ENCODE measurements around the gene COL13A1. TPM values are rescaled to one million over a fixed set of nuclear protein-coding genes. Genes with fewer than 3 reads are reported as not detected.

The COL13A1 gene
- polyA plus RNA-seq, 1 of the 3 experiments (the other 2 are of a cell fraction): 26.7 TPM

DNA sequence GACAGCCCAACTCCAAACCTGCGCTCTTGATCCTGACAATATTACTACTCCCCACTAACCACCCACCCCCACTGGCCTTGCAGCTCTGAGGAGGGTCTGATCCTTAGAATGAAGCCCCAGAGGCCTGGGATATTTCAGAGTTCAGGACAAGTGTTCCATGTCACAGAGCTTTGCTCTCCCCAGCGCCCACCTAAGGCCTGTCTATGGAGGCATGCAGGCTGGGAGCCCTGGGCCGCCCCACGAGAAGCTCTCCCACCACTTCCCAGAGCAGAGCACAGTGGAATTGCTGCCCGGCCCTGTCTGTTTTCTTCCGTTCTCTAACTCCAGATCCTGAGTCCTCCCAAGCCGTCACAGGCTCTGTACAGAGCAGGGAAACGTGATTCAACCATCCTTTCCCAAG is 74.6 kb downstream of the COL13A1 start:
- no peaks in the 10 kb centered on the region for H3K9me2 ChIP-seq
- H3K36me3 ChIP-seq (replicated peaks in 1 of 2; ENCODE audit: control insufficient read depth in 1 of 2, insufficient read depth in 2 of 2, low read length in 1 of 2): no peaks in the 10 kb centered on the region
- H3K9ac ChIP-seq: no peak overlapping the region
- no peak for TF ChIP-seq MEF2A (IDR thresholded peaks at IDR 0.05; ENCODE audit: borderline replicate concordance, low read depth)
- no peak for TF ChIP-seq MXI1 (IDR thresholded peaks at IDR 0.05; ENCODE audit: low read depth, low read length)
- TF ChIP-seq SIN3A (IDR thresholded peaks at IDR 0.05; ENCODE audit: borderline replicate concordance, low read depth, low read length): no peak
- DNase-seq: no peak
- H3K79me2 ChIP-seq (ENCODE audit: insufficient read depth): no peaks in the 10 kb centered on the region; the same call in 1 of the 2 replicates
- no peaks in the 10 kb centered on the region for H4K20me1 ChIP-seq (ENCODE audit: insufficient read depth)
- no peak overlapping the region for H3K4me3 ChIP-seq (ENCODE audit: low read depth in 2 of 2, low read length in 1 of 2)
- peaks cover 12 to 13% of the 10 kb centered on the region in 2 experiments; a peak in 2 of 4 replicates for H3K4me1 ChIP-seq (ENCODE audit: control insufficient read depth in 1 of 2, insufficient read depth in 2 of 2, low read depth in 1 of 2, low read length in 1 of 2)
- 95% methylated on average over 7 of the region's 8 CpGs for WGBS (ENCODE audit: low lambda C conversion rate)
- H3K27ac ChIP-seq (ENCODE audit: low read depth in 2 of 2, low read length in 1 of 2): no peak overlapping the region
- H3F3A ChIP-seq (replicated peaks; ENCODE audit: insufficient read depth): no peaks in the 10 kb centered on the region
- no peak overlapping the region for H3K4me2 ChIP-seq
- POLR2A ChIA-PET: no interaction called here
- H3K27me3 ChIP-seq (ENCODE audit: insufficient read depth): no peaks in the 10 kb centered on the region
- H3K9me3 ChIP-seq: no peaks in the 10 kb centered on the region
- CTCF ChIA-PET: interaction anchor here (0.6 to 0.9 kb wide), 2 partner anchors 13 to 25 kb away, joined by 3 read pairs; no protein-coding TSS in a partner anchor
- no peak overlapping the region for H2AFZ ChIP-seq (ENCODE audit: low read depth)

DNA sequence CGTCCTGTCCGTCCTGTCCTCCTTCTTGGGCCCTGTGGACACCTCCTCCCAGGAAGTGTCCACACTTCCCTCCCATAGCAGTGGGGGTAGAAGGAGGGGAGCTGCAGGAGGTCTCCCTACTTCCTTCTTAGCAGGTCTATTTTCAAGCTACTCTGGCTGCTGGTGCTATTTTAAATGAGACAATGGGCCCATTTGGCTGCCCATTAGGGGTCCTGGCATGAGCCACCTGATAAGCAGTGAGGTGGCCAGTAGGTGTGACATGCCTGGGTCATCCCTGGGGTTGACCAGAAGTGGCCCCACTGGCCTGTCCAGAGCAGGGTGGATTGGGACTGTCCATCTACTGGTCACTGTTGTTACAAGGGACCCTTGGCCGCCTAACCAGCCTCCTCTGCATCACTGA is 75.2 kb downstream of the COL13A1 start:
- no peaks in the 10 kb centered on the region; the same call in 1 of the 2 replicates for H3K79me2 ChIP-seq (ENCODE audit: insufficient read depth)
- DNase-seq: no peak
- no peak overlapping the region for H3K9ac ChIP-seq
- H3K4me2 ChIP-seq: no peak overlapping the region
- no peaks in the 10 kb centered on the region for H3K9me3 ChIP-seq
- H3K27me3 ChIP-seq (ENCODE audit: insufficient read depth): no peaks in the 10 kb centered on the region
- H3K4me1 ChIP-seq (ENCODE audit: control insufficient read depth in 1 of 2, insufficient read depth in 2 of 2, low read depth in 1 of 2, low read length in 1 of 2): peaks cover 12 to 13% of the 10 kb centered on the region in 2 experiments; a peak in 2 of 4 replicates
- TF ChIP-seq, protein P1, sequence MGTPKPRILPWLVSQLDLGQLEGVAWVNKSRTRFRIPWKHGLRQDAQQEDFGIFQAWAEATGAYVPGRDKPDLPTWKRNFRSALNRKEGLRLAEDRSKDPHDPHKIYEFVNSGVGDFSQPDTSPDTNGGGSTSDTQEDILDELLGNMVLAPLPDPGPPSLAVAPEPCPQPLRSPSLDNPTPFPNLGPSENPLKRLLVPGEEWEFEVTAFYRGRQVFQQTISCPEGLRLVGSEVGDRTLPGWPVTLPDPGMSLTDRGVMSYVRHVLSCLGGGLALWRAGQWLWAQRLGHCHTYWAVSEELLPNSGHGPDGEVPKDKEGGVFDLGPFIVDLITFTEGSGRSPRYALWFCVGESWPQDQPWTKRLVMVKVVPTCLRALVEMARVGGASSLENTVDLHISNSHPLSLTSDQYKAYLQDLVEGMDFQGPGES (IDR thresholded peaks at IDR 0.05; ENCODE audit: low read depth, low read length): no peak
- TF ChIP-seq POLR2AphosphoS5 (IDR thresholded peaks at IDR 0.05; ENCODE audit: low read depth, low read length) (no peak), RFX5 (IDR thresholded peaks at IDR 0.05; ENCODE audit: low read length) (no peak), NRF1 (IDR thresholded peaks at IDR 0.05; ENCODE audit: low read depth, low read length) (no peak), NFIC (IDR thresholded peaks at IDR 0.05; ENCODE audit: borderline replicate concordance) (no peak)
- TF ChIP-seq, protein P2, sequence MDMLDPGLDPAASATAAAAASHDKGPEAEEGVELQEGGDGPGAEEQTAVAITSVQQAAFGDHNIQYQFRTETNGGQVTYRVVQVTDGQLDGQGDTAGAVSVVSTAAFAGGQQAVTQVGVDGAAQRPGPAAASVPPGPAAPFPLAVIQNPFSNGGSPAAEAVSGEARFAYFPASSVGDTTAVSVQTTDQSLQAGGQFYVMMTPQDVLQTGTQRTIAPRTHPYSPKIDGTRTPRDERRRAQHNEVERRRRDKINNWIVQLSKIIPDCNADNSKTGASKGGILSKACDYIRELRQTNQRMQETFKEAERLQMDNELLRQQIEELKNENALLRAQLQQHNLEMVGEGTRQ (IDR thresholded peaks at IDR 0.05; ENCODE audit: borderline replicate concordance, low read depth, low read length): no peak
- H2AFZ ChIP-seq (ENCODE audit: low read depth): no peak overlapping the region
- H3K4me3 ChIP-seq (ENCODE audit: low read depth in 2 of 2, low read length in 1 of 2): no peak overlapping the region
- WGBS (ENCODE audit: low lambda C conversion rate): 92% methylated on average over 3 of the region's 3 CpGs
- ChIA-PET POLR2A (no interaction called here), CTCF (interaction anchor here (3.6 kb wide), 1 partner anchor 24 kb away, joined by 15 read pairs; no protein-coding TSS in a partner anchor)
- H3K27ac ChIP-seq (ENCODE audit: low read depth in 2 of 2, low read length in 1 of 2): no peak overlapping the region
- H3K36me3 ChIP-seq (replicated peaks in 1 of 2; ENCODE audit: control insufficient read depth in 1 of 2, insufficient read depth in 2 of 2, low read length in 1 of 2): no peaks in the 10 kb centered on the region
- H4K20me1 ChIP-seq (ENCODE audit: insufficient read depth): no peaks in the 10 kb centered on the region
- H3K9me2 ChIP-seq: no peaks in the 10 kb centered on the region
- no peaks in the 10 kb centered on the region for H3F3A ChIP-seq (replicated peaks; ENCODE audit: insufficient read depth)

DNA sequence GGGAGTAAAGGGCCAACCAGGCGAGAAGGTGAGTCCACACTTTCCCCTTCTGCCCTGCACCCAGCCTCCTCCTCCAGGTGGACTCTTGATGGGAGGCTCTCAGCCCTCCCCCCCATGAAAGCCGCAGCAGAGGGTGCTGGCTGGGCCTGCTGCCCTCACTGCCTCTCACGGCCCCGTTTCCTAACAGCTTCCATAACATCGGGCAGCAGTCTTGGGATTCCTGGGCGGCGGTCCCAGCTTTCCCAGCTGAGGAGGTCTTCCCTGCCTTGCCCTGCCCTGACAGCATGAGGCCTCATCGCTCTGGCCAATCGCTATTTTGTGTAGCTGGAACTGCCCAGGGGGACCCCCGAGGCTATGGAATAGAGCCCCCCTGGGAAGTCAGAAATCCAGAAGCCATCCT is 76.3 kb downstream of the COL13A1 start:
- H3K27me3 ChIP-seq (ENCODE audit: insufficient read depth): no peaks in the 10 kb centered on the region
- no peaks in the 10 kb centered on the region for H3K9me3 ChIP-seq
- POLR2A ChIA-PET: no interaction called here
- no peaks in the 10 kb centered on the region for H3K36me3 ChIP-seq (replicated peaks in 1 of 2; ENCODE audit: control insufficient read depth in 1 of 2, insufficient read depth in 2 of 2, low read length in 1 of 2)
- CTCF ChIA-PET: interaction anchor here (3.4 to 3.6 kb wide), 2 partner anchors 23 to 37 kb away, joined by 15 to 18 read pairs; no protein-coding TSS in a partner anchor
- no peak overlapping the region for H3K27ac ChIP-seq (ENCODE audit: low read depth in 2 of 2, low read length in 1 of 2)
- H3K9me2 ChIP-seq: no peaks in the 10 kb centered on the region
- TF ChIP-seq MXI1 (IDR thresholded peaks at IDR 0.05; ENCODE audit: low read depth, low read length) (no peak), RAD21 (IDR thresholded peaks at IDR 0.05; ENCODE audit: low read length) (no peak)
- TF ChIP-seq, protein P3, sequence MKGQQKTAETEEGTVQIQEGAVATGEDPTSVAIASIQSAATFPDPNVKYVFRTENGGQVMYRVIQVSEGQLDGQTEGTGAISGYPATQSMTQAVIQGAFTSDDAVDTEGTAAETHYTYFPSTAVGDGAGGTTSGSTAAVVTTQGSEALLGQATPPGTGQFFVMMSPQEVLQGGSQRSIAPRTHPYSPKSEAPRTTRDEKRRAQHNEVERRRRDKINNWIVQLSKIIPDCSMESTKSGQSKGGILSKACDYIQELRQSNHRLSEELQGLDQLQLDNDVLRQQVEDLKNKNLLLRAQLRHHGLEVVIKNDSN (IDR thresholded peaks at IDR 0.05; ENCODE audit: borderline replicate concordance, low read depth): no peak
- H4K20me1 ChIP-seq (ENCODE audit: insufficient read depth): no peaks in the 10 kb centered on the region
- DNase-seq: no peak
- H2AFZ ChIP-seq (ENCODE audit: low read depth): no peak overlapping the region
- H3K79me2 ChIP-seq (ENCODE audit: insufficient read depth): no peaks in the 10 kb centered on the region
- H3K4me2 ChIP-seq: no peak overlapping the region
- H3K9ac ChIP-seq: no peak overlapping the region
- H3F3A ChIP-seq (replicated peaks; ENCODE audit: insufficient read depth): no peaks in the 10 kb centered on the region
- H3K4me3 ChIP-seq (ENCODE audit: low read depth in 2 of 2, low read length in 1 of 2): no peak overlapping the region
- WGBS (ENCODE audit: low lambda C conversion rate): 84% methylated on average over 8 of the region's 10 CpGs
- H3K4me1 ChIP-seq (ENCODE audit: control insufficient read depth in 1 of 2, insufficient read depth in 2 of 2, low read depth in 1 of 2, low read length in 1 of 2): peaks cover 2 to 13% of the 10 kb centered on the region in 2 experiments; a peak in 2 of 4 replicates

All from SK-N-SH (cell line).